K562 (cell line): Measurements from ENCODE around the gene ESPN. TPM values are rescaled to one million over a fixed set of nuclear protein-coding genes. Genes with fewer than 3 reads are reported as not detected.
A peak's percentile ranks its signal among the peaks of the same experiment; 100 is the strongest.

Experiments
- ATAC-seq: fragments of 200-7000 bp; cut with Tn5 transposase; 3 replicates; pipeline ENCODE4 v1.9.1; 2020; ENCODE audit warnings: moderate library complexity
- BruUV-seq: library from RNA; stranded (reverse); fragments of 400-500 nt; replicated peaks from 2 replicates; lab custom pipeline; 2021; lab: Mats Ljungman, UMichigan
- CTCF ChIA-PET: fragments of 300-600 bp; formaldehyde crosslinking; extraction: SDS; loops from one replicate; lab custom pipeline; 2021; ENCODE audit warnings: low intra/inter-chr PET ratio; lab: Yijun Ruan, JAX
- POLR2A ChIA-PET: fragments of 300-600, 350-650 bp; sonication (Branson Sonifier 250); formaldehyde crosslinking; extraction: SDS; loops from one replicate; lab custom pipeline; 2021; ENCODE audit warnings: antibody characterized with exemption, inconsistent platforms; lab: Yijun Ruan, JAX
- DNase-seq, 4 experiments: peaks; one replicate each; pipeline versions ENCODE4 v3.0.0 to v3.0.0-alpha.2; 2011 to 2018; ENCODE audit warnings: low spot score in 3 of 4, mixed read lengths in 3 of 4; ENCODE audit errors: extremely low read depth in 1 of 4
- FAIRE-seq: peaks from 2 replicates; lab custom pipeline; 2011; peaks lifted over from hg19 to GRCh38; lab: Jason Lieb, UNC
- H2AFZ ChIP-seq: 2 replicates; pipeline ENCODE4 v1.6.0; 2011; ENCODE audit warnings: low read depth, low read length, control low read depth, inconsistent platforms
- H3K27ac ChIP-seq: fragments of 200-600 bp; 3 replicates; pipeline ENCODE4 v1.8.0; 2011; ENCODE audit warnings: low read depth, mild to moderate bottlenecking, control low read depth, inconsistent platforms, low read length, moderate library complexity, mixed read lengths; ENCODE audit errors: extremely low read depth
- H3K27me3 ChIP-seq, 2 experiments: fragments of 300-600 bp in 1 of 2; 2 replicates in 1 of 2; 3 replicates in 1 of 2; pipeline versions ENCODE4 v1.6.0 to v1.8.0; 2011; ENCODE audit warnings: inconsistent platforms in 2 of 2, low read length in 2 of 2, mild to moderate bottlenecking in 1 of 2, mixed read lengths in 1 of 2, moderate library complexity in 1 of 2; ENCODE audit not compliant: control insufficient read depth in 2 of 2, insufficient read depth in 2 of 2
- H3K36me3 ChIP-seq: fragments of 300-600 bp; 3 replicates; pipeline ENCODE4 v1.8.0; 2011; ENCODE audit warnings: mild to moderate bottlenecking, low read length, inconsistent platforms; ENCODE audit not compliant: control insufficient read depth, insufficient read depth
- H3K4me1 ChIP-seq, 2 experiments: fragments of 200-600 bp in 1 of 2; replicated peaks in 1 of 2; 2 replicates in 1 of 2; 3 replicates in 1 of 2; pipeline versions ENCODE4 v1.5.1 to v1.8.0; 2011; ENCODE audit warnings: inconsistent platforms in 2 of 2, low read length in 2 of 2, mild to moderate bottlenecking in 1 of 2, mixed read lengths in 1 of 2, moderate library complexity in 1 of 2; ENCODE audit not compliant: control insufficient read depth in 2 of 2, insufficient read depth in 2 of 2
- H3K4me2 ChIP-seq: 2 replicates; pipeline ENCODE4 v1.6.1; 2011; ENCODE audit warnings: low read length, control low read depth, inconsistent platforms, mixed read lengths; ENCODE audit not compliant: insufficient read depth
- H3K4me3 ChIP-seq: fragments of 200-600 bp; sonication (generic), shearing (Covaris generic); 2 replicates; pipeline ENCODE4 v1.5.1; 2016; ENCODE audit warnings: control low read depth, inconsistent platforms
- H3K79me2 ChIP-seq: fragments of 200-600 bp; 3 replicates; pipeline ENCODE4 v1.8.0; 2011; ENCODE audit warnings: low read length, inconsistent platforms; ENCODE audit not compliant: control insufficient read depth, insufficient read depth
- H3K9ac ChIP-seq, 2 experiments: 2 replicates each; pipeline versions ENCODE4 v1.6.0 to v1.6.1; 2011; ENCODE audit warnings: low read depth in 2 of 2, low read length in 2 of 2, control low read depth in 1 of 2, inconsistent platforms in 1 of 2, mild to moderate bottlenecking in 1 of 2, mixed read lengths in 1 of 2; ENCODE audit not compliant: insufficient read depth in 1 of 2
- H3K9me1 ChIP-seq: one replicate; pipeline ENCODE4 v1.6.0; 2011; ENCODE audit warnings: inconsistent platforms, mild to moderate bottlenecking, low read length, moderate library complexity; ENCODE audit not compliant: control insufficient read depth, insufficient read depth
- H3K9me3 ChIP-seq: replicated peaks from 2 replicates; pipeline ENCODE4 v1.5.1; 2011; ENCODE audit warnings: low read depth, low read length, inconsistent platforms; ENCODE audit not compliant: control insufficient read depth, insufficient read depth
- H4K20me1 ChIP-seq: replicated peaks from 2 replicates; pipeline ENCODE4 v1.6.1; 2011; ENCODE audit warnings: low read length, inconsistent platforms, mixed read lengths; ENCODE audit not compliant: control insufficient read depth, insufficient read depth
- JUN ChIP-seq, 2 experiments: sonication (generic) in 1 of 2; formaldehyde crosslinking in 1 of 2; IDR thresholded peaks; 2 replicates each; pipeline versions ENCODE4 v1.6.1 to v1.8.0; 2012 to 2022; ENCODE audit warnings: borderline replicate concordance in 2 of 2, mild to moderate bottlenecking in 2 of 2, improper control_type of control experiment in 1 of 2, low read depth in 1 of 2, low read length in 1 of 2, missing genetic modification reagents in 1 of 2
- WGBS: fragments of 100-300 bp; shearing (Covaris generic); methylation state at CpG from one replicate; pipeline ENCODE4 v1.1.6; 2016; ENCODE audit warnings: low coverage, mixed read lengths; ENCODE audit not compliant: insufficient coverage; ENCODE audit errors: missing lambda C conversion rate; 5-methylcytosine and 5-hydroxymethylcytosine counted together
- in situ Hi-C: fragments of 300-500 bp; cut with MboI; formaldehyde crosslinking; loops from 4 replicates; pipeline ENCODE4 v1.15.0; 2018; ENCODE audit warnings: inconsistent platforms, mixed read lengths
- intact Hi-C: fragments of 100-400 bp; cut with micrococcal nuclease; formaldehyde crosslinking; loops from 2 replicates; pipeline ENCODE4 v1.14.2; 2022
- polyA plus RNA-seq, 8 experiments: library from polyadenylated mRNA; depleted of rRNA in 4 of 8; stranded (reverse) in 5 of 8; unstranded in 3 of 8; fragments of >200 nt; fragmentation: Nextera tagmentation in 2 of 8; fragmentation: Illumina TruSeq in 1 of 8; extraction: Ambion mirVana in 2 of 8; extraction: Trizol in 1 of 8; gene quantifications; 2 replicates each; pipeline versions ENCODE4 v1.2.1 to v1.2.3, GENCODE V29; 2011 to 2014; ENCODE audit warnings: inconsistent platforms in 1 of 8, missing spikeins in 1 of 8
- total RNA-seq, 7 experiments: library from RNA; depleted of rRNA in 6 of 7; stranded (reverse); fragments of >200 nt in 6 of 7; fragmentation: Illumina TruSeq in 2 of 7; extraction: Trizol in 2 of 7; gene quantifications; 2 replicates each; pipeline versions ENCODE4 v1.2.1 to v1.2.3, GENCODE V29; 2011 to 2021; ENCODE audit warnings: low replicate concordance in 1 of 7
- TF ChIP-seq, protein P1 (sequence below), 2 experiments: IDR thresholded peaks; 2 replicates each; pipeline ENCODE4 v1.6.1; 2011; ENCODE audit warnings: borderline replicate concordance in 1 of 2, control low read depth in 1 of 2, low read depth in 1 of 2, low read length in 1 of 2, mild to moderate bottlenecking in 1 of 2, mixed read lengths in 1 of 2, moderate library complexity in 1 of 2; ENCODE audit not compliant: insufficient read depth in 1 of 2, insufficient read length in 1 of 2, poor library complexity in 1 of 2, severe bottlenecking in 1 of 2; ENCODE audit errors: extremely low read depth in 1 of 2

Gene ESPN
- total and polyA plus RNA-seq, 9 of the 15 experiments (the other 6 are each of a cell fraction or from before 2014, with no cell fraction given), result 0.07 to 1.2 (median 0.45) TPM; not detected in 3

DNA sequence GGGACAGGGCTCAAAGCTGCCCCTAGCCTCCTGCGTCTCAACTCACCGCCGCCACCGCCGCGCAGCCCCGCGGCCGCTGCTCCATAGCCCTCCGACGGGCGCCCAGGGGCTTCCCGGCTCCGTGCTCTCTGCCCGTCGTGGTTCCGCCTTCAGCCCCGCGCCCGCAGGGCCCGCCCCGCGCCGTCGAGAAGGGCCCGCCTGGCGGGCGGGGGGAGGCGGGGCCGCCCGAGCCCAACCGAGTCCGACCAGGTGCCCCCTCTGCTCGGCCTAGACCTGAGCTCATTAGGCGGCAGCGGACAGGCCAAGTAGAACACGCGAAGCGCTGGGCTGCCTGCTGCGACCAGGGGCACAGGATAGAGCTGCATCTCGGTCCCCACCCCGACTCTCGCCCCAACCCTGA, 41.4 kb downstream of the ESPN start, which contains the start of gene TNFRSF25:
TNFRSF25 (minus strand) TSS at position 151 of the 400 bp plus-strand sequence; CDS start at position 85, 66 bp downstream.
- intact Hi-C loops (no loop called here), in situ Hi-C loops (no loop called here)
- BruUV-seq, result no TSS peak
- peaks cover 2 to 59% of the 10 kb centered on the region in 2 experiments; a peak in 4 of 5 replicates for H3K4me1 ChIP-seq
- H3K36me3 ChIP-seq, result no peaks in the 10 kb centered on the region
- H3K9me1 ChIP-seq, result peaks cover 2% of the 10 kb centered on the region
- H3K79me2 ChIP-seq, result no peaks in the 10 kb centered on the region
- H3K9me3 ChIP-seq, result no peaks in the 10 kb centered on the region
- FAIRE-seq (no peak), ATAC-seq (0 out of 3 replicates have a peak, but pooled peaks have one; percentile 6), DNase-seq (peak in 2 of 4 experiments; percentile 67 to 69)
- H3K27ac ChIP-seq, result no peak within 1 kb of the TSS
- POLR2A ChIA-PET, result interaction anchor here (1.0 kb wide), 1 partner anchor 25 kb away, joined by 3 read pairs; no protein-coding TSS in a partner anchor
- peaks cover 83 to 94% of the 10 kb centered on the region in 2 experiments for H3K27me3 ChIP-seq
- 16% methylated on average over 23 of the region's 43 CpGs for WGBS
- no peak within 1 kb of the TSS for H2AFZ ChIP-seq
- H4K20me1 ChIP-seq, result peaks cover 39% of the 10 kb centered on the region
- no peak within 1 kb of the TSS for H3K4me2 ChIP-seq
- CTCF ChIA-PET, result no interaction called here
- H3K9ac ChIP-seq, result peak within 1 kb of the TSS in 1 of 2 experiments; percentile 15; a peak in 1 of 4 replicates
- no peak within 1 kb of the TSS for H3K4me3 ChIP-seq
- TF ChIP-seq JUN (IDR thresholded peaks at IDR 0.05; ENCODE audit: borderline replicate concordance, low read depth, low read length) (no peak), JUN (CRISPR knock-in tag; IDR thresholded peaks at IDR 0.05; ENCODE audit: borderline replicate concordance) (no peak)
- TF ChIP-seq, protein P1, sequence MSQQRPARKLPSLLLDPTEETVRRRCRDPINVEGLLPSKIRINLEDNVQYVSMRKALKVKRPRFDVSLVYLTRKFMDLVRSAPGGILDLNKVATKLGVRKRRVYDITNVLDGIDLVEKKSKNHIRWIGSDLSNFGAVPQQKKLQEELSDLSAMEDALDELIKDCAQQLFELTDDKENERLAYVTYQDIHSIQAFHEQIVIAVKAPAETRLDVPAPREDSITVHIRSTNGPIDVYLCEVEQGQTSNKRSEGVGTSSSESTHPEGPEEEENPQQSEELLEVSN (IDR thresholded peaks at IDR 0.05; ENCODE audit: borderline replicate concordance in 1 of 2, extremely low read depth in 1 of 2, insufficient read depth in 1 of 2, insufficient read length in 1 of 2, low read depth in 1 of 2, low read length in 1 of 2, poor library complexity in 1 of 2, severe bottlenecking in 1 of 2), result peak in 1 of 2 experiments; percentile 31
